HTERT RPE-1 (cell line): ENCODE results near the gene SGF29.
"Not testable (repeated sequence)": the region's sequence is repeated elsewhere in the genome, so short reads cannot be mapped to it uniquely, and the experiment has no call there.

Source experiments
- in situ Hi-C: fragments of 300-500 bp; cut with MboI; formaldehyde crosslinking; loops from 4 replicates; pipeline ENCODE4 v1.14.3; 2020; ENCODE audit warnings: low sequenced_read_pairs

The SGF29 gene

GRCh38 chr16:28592979-28593553 lies 39.3 kb downstream of the SGF29 start:
- in situ Hi-C loops: no loop called here

DNA sequence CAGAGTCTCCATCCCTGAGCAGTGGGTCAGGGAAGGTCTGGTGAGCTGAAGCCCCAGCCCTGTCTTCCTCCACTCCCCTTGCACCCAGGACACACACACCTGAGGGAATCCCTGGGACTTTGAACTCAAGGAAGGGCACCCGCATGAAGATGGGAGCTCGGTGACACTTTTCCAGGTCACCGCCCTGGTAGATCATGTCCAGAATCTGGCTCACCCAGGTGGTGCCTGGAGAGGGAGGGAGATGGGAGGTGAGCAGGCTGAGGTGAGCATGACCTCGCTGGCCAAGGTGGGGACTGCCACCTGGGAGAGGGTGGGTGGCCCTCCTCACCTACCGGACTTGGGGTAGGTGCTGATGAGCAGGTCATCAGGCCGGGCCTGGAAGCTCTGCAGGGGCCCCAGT lies 41.7 kb downstream of the SGF29 start:
- in situ Hi-C loops: not testable (repeated sequence)

DNA sequence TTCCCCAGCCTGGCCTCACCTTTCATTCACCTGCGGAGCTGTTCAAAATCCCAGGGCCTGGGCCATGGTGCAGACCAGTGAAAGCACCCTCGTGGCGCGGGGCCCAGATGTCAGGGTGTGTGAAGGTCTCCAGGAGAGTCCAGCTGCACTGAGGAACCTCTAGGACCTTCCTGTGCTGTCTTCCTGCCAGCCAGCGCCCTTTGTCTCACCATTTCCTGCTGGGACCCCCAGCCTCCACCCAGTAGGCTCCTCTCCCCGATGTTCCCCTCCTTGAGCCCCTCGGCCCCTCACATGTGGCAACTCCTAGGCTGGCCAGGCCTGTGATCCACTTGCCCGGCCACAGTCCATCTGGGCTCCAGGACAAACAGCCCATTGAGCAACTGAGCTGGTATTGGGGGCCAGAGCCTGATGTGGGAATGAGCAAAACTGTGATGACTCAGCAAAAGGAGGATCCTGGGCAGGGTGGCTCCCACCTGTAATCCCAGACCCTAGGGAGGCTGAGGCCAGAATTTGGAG lies 42.5 kb downstream of the SGF29 start:
- in situ Hi-C loops: no loop called here

- in situ Hi-C loops: no loop called here
These were observed 43.3 kb downstream of the SGF29 start, which contains the start of gene SULT1A2 for GRCh38 chr16:28596840-28597691. Gene SULT1A2 (minus strand): TSS chr16:28597050. CDS start chr16:28595930, 1,120 bp downstream.

GRCh38 chr16:28597692-28598261 lies 44.1 kb downstream of the SGF29 start:
- in situ Hi-C loops: no loop called here

GRCh38 chr16:28599377-28600285 lies 45.9 kb downstream of the SGF29 start:
- in situ Hi-C loops: not testable (repeated sequence)

- in situ Hi-C loops: not testable (repeated sequence)
These were observed 47.2 kb downstream of the SGF29 start for GRCh38 chr16:28600965-28601364.

GRCh38 chr16:28601589-28601988 lies 47.9 kb downstream of the SGF29 start:
- in situ Hi-C loops: not testable (repeated sequence)

DNA sequence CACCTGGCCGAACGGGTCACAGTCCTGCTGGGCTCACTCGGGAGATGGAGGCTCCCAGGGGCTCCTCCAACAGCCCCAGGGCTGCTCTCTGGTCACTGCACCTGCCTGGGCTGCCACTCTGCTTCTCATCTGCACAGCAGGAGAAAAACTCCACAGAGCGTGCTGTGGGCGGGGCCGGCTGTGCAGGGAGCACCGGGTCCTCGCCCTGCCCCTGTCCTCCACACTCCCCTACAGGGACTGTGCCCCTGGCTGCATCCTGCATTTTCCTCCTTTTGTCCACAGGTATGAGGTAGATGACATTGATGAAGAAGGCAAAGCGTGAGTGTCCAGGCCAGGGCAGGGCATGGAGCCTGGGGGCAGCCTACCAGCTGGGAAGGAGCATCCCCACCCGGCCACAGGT lies 48.3 kb downstream of the SGF29 start:
- in situ Hi-C loops: not testable (repeated sequence)

GRCh38 chr16:28602529-28602928 lies 48.8 kb downstream of the SGF29 start:
- in situ Hi-C loops: no loop called here

DNA sequence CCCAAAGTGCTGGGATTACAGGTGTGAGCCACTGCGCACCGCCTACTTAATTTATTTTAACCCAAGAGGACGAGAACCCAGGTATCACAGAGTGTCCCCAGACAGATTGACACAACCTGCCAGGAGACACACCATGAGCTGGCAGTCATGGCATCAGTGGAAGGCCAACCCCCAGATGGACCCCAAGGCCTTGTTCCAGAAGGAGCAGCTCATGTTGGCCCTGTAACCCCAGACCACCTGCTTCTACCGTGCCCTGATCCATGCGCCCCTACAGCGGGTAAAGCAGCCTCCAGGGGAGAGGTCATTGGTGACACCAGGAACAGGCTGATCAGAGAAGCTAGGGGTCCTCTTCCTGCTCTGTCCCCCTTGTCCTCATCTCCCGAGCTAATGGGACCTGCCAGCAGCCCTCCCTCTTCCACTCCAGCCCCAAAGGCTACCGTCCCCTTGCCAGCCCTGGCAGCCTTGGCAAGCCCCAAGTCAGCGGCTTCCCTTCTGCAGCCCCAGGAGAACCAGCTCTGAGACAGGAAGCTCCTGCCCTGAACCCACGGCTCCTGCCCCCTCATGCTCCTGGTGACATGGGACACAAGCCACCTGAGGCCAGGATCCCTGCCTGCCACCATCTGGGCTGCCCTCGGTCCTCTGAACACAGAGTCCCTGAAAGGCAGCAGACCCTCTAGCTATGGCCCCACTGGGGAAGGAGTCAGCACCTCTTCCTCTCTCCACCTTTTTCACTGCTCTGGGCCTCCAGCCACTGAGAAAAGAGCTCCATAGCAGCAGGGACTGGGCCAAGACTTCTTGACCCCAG lies 49.9 kb downstream of the SGF29 start:
- in situ Hi-C loops: no loop called here

- in situ Hi-C loops: no loop called here
These were observed 50.5 kb downstream of the SGF29 start for GRCh38 chr16:28604186-28604565.

GRCh38 chr16:28606291-28607115 lies 52.8 kb downstream of the SGF29 start:
- in situ Hi-C loops: no loop called here

DNA sequence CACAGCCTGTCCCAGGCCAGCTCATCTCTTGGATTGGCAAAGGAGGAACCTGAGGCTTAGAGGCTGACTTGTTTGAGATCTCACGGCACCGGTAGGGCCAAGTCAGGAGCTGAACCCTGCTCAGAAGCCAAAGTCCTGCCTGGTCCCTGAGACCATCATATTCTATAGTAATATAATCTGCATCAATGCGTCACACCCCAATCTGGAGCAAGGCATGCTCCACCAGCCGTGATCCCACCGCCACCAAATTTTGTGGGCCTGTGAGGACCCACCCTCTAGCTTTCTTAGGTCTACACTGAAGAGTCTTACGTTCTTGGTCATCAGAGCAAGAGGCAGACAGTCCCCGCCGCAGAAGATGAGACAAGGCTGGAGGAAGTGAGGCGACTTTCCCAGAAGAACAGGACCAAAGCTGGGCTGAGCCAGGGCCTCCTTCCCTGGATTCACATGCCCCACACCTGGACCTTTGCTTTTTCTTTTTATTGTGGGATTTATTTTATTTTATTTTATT lies 53.5 kb downstream of the SGF29 start:
- in situ Hi-C loops: no loop called here

DNA sequence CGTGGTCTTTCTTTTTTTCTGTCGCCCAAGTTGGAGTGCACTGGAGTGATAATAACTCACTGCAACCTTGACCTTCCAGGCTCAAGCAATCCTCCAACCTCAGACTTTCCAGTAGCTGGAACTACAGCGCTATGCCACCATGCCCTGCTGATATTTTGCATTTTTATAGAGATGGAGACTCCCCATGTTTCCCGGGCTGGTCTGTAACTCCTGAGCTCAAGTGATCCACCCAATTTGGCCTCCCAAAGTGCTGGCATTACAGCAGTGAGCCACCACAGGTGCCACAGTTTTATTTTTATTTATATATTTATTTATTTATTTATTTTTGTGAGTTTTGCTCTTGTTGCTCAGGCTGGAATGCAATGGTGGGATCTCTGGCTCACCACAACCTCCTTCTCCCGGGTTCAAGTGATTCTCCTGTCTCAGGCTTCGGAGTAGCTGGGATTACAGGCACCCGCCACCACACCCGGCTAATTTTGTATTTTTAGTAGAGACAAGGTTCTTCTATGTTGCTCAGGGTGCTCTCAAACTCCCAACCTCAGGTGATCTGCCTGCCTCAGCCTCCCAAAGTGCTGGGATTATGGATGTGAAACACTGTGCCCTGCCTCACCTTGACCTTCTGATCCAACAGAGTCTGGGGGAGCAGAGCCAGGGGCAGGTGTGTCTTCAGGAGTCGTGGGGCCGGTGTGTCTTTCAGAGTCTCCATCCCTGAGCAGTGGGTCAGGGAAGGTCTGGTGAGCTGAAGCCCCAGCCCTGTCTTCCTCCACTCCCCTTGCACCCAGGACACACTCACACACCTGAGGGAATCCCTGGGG lies 54.2 kb downstream of the SGF29 start:
- in situ Hi-C loops: not testable (repeated sequence)

- in situ Hi-C loops: not testable (repeated sequence)
These were observed 54.7 kb downstream of the SGF29 start for GRCh38 chr16:28608496-28608808.

- in situ Hi-C loops: not testable (repeated sequence)
These were observed 55.3 kb downstream of the SGF29 start for GRCh38 chr16:28608867-28609596.
